Occipital lobe (tissue), 2 donors: Measurements from ENCODE around the gene TDP1. TPM values are rescaled to one million over a fixed set of nuclear protein-coding genes. Genes with fewer than 3 reads are reported as not detected.

Experiments used
- DNase-seq: peaks from one replicate; lab custom pipeline; 2025; lab: John Stamatoyannopoulos, UW
- total RNA-seq: library from RNA; depleted of rRNA; stranded (reverse); fragments of >200 nt; gene quantifications from one replicate; pipeline ENCODE4 v1.2.3, GENCODE V29; 2014

TDP1 gene
- total RNA-seq: 23.7 TPM

DNA sequence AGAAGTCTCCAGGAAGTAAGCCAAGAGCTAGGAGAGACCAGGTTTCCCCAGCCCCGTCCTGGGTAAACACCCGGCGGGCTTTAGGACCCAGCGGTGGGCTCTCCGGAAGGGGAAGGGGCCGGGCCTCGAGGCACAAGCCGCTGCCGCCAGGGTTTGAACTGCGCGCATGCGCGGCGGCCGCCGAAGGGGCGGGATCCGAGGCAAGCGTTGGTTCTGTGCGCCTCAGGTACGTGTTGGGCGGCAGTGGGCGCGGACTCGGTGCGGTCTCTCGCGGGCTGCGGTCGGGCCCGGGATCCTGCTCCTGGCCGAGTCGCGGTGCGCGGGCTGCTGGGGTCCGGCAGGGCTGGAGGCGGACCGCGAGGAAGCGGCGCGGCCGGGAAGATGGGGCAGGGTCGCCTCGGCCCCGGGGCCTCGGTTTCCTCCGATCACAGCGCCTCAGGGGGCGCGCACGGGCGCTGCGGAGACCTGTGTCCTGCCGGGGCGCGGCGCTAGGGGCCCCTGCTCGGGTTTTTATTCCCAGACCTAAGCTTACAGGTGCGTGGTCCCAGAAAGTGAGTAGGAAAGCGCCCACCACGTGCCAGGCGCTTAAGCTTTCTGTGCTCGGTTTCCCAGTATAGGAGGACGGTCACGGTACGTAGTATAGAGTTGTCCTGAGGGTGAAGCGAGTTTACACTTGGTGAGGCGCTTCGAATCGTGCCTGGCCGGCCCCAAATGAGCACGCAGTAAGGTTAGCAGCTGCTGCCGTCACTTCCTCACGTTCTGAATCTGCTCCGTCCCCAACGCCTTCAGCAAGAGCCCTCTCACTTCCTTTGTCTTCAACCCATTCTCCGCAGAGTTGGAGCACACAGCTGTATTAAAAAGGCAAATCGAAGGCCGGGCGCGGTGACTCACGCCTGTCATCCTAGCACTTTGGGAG lies at the start of gene TDP1:
Gene TDP1 (plus strand): TSS at position 183 of the 916 bp plus-strand sequence. CDS start 7,188 bp downstream, outside the sequence.
- DNase-seq: peak; percentile 98

DNA sequence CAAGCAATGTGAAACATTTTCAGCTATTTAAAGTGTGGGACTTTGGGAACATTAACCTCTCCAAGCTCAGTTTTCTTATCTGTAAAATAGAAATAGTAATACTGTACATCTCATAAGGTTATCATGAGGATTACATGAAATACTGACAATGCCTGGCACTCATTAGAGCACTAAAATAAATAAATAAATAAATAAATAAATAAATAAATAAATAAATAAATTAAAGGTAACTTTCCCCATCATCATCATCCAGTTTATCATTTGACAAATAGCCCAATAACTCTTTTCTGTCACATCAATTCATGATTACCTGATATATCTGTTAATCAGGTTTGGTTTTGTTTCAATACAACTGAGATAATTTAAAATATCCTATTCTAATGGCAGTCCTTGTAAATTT lies 49.7 kb upstream of the TDP1 start:
- DNase-seq: no peak

- no peak for DNase-seq
These were observed 48.1 kb upstream of the TDP1 start for GRCh38 chr14:89907655-89908054.

DNA sequence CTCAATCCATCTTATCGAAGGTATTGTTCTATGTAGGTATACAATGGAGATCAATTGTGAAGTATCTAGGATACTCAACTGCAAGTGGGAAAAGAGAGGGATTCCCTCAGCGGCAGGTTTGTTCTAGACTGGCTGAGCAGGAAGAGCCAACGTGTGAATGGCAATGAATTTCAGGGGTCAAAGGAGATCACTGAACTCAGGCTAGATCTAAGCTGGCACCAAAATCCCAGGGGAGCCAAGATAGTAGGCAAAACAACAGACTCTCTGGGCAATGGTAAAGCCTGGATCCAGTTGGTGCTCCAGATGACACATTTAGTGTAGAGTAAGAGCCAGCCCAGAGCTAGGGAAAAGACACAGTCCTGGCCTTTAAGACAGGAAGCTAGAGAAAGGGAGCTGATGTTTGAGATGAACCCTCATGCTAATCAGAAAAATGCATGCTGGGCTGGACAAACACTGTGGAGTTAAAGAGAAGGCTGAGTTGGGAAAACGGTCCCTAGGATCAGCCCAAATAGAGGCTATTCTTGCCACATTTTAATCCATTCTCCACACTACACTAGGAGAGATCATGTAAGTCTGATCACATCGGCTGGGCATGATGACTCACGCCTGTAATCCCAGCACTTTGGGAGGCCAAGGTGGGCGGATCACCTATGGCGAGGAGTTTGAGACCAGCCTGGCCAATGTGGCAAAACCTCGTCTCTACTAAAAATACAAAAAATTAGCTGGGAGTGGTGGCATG lies 46.8 kb upstream of the TDP1 start:
- no peak for DNase-seq

- DNase-seq: no peak
These were observed 46.1 kb upstream of the TDP1 start for GRCh38 chr14:89909586-89909985.

- DNase-seq: no peak
These were observed 45.1 kb upstream of the TDP1 start for GRCh38 chr14:89910691-89911009.

GRCh38 chr14:89911010-89911919 lies 44.5 kb upstream of the TDP1 start:
- DNase-seq: peak; percentile 23

GRCh38 chr14:89912221-89912620 lies 43.5 kb upstream of the TDP1 start:
- no peak for DNase-seq

DNA sequence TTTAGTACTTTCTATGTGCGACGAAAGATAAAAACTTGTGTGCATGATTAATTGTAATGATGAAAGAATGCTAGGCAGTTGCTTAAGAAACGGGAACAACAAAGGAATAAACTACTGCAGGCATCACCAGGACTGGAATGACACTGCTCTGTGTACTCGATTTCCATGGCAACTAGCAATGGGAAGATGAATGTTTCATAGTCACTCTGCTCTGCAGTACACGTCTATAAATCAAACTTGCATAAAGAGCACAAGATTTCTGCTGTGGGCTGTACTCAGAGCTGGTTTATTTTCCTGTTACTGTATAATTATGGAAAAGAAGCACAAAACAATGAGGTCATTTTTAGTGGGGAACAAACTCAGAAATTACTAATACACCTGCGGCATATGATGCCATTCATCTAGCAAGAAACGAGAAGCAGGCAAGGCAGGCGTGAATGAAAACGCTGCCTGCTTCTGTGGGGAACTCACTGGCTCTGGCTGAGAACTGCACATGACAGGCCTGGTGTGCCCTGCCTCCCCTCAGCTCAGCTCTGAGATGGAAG lies 43.0 kb upstream of the TDP1 start:
- DNase-seq: peak; percentile 15

GRCh38 chr14:89915114-89915878 lies 40.4 kb upstream of the TDP1 start:
- DNase-seq: peak; percentile 33

GRCh38 chr14:89918721-89919120 lies 37.0 kb upstream of the TDP1 start:
- no peak for DNase-seq

DNA sequence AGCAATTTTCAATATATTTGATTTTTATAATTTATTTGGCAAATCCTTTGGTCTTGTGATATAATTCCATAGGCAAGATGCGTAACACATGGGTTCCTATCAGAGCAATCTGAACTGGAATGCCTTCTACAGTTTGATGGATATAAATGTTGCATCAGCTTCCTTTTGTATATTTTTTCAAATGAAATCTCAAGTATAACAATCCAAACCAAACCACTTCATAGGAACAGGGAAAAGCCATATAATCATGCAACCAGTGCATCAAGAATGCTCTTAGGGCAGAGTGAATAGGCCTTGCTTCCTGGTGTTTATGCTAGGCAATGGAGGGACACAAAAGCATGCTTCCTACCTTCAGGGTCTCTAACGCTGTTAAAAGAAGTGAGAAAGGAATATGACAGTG lies 35.7 kb upstream of the TDP1 start:
- no peak for DNase-seq

- DNase-seq: no peak
These were observed 34.4 kb upstream of the TDP1 start for GRCh38 chr14:89921346-89921745.

- DNase-seq: peak; percentile 10
These were observed 33.5 kb upstream of the TDP1 start for GRCh38 chr14:89922031-89922907.

DNA sequence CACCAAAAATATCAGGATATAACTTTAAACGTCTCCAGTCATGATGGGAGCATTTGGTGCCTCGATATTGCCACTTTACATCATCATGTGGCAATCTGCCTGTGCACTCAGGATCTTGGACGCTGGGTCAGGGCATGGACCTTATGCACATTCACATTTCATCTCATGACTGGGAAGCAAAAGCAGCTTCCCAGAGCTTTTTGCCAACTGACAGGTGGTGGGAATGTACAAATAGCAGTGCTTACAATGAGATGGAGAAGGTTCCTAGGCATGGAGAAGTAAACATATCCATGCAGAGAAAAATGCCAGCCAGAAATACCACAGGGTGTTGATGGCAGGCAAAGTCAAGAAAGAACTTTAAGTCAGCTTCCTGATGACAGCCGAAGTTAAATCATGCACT lies 31.5 kb upstream of the TDP1 start:
- no peak for DNase-seq

DNA sequence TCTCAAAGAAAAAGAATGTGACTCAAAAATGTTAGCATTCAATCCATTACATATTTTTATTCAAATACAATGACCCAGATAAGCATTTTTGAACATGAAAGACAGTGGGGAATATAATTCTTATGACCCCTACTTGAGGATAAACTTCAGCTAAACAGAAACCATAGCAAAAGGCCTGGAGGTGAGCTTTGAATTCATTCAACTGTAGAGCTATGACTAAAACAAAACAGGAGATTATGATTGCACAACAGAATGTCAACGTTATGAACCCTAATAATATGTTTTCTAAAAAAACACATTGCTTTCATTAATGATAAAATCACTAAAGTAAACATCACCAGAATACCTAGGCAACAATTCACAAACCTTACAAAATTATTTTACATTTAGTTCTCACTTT lies 29.0 kb upstream of the TDP1 start:
- no peak for DNase-seq

GRCh38 chr14:89927186-89927865 lies 28.4 kb upstream of the TDP1 start:
- no peak for DNase-seq

DNA sequence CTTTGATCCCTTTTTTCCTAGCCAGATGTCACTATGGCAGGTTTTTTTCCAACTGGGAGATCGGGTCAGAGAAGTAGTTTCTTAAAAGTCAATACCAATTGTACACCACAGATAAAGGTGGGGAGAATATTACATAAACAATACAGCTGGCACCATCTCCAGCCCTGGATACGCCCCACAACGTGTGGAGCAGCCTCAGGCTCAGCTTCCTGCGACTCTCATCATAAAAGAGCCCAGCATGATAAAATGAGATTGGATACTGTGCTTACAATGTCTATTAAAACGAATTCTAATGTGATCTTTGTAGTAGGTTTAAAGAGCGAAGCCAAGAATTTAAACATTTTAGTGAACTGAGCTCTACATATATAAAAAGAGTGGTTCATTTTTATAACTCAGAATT lies 22.7 kb upstream of the TDP1 start:
- DNase-seq: no peak

DNA sequence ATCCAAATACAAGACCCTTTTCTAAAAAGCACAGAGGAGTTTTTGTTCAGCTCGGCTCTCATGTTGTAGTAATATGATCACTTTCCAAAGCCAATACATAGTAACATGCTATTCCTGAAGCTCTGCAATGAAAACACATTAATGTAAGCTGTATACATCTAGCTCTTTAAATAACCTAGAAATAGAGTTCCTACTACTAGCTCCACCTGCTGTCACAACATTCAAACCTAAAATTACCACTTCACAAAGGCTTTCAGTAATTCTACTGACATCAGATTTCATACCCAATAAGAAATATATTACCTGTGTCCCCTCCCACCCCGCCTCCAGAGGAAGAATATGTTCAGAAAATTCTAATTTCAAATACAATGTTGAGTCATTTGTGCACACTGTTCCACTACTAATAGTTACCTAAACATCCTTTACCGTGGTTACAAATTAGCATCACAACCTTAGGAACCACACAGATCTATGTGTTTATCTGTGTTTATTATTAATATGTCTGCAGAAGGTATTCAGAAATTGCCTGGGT lies 19.0 kb upstream of the TDP1 start:
- no peak for DNase-seq
